Measurements from ENCODE around the gene OTOG.

Gene OTOG

DNA sequence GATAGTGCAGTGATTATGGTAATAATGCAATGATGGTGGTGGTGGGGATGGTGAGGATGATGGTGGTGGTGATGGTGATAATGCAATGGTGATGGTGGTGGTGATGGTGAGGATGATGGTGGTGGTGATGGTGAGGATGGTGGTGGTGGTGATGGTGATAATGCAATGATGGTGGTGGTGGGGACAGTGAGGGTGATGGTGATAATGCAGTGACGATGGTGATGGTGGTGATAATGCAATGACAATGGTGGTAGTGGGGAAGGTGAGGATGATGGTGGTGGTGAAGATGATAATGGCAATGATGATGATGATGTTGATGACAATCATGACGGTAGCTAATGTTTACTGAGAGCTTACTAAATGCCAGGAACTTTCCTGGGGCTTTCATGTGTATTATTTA is 92.7 kb downstream of the OTOG start:
- no peak overlapping the region for H3K27ac ChIP-seq
- DNase-seq (ENCODE audit: low read depth, low spot score), result no peak

DNA sequence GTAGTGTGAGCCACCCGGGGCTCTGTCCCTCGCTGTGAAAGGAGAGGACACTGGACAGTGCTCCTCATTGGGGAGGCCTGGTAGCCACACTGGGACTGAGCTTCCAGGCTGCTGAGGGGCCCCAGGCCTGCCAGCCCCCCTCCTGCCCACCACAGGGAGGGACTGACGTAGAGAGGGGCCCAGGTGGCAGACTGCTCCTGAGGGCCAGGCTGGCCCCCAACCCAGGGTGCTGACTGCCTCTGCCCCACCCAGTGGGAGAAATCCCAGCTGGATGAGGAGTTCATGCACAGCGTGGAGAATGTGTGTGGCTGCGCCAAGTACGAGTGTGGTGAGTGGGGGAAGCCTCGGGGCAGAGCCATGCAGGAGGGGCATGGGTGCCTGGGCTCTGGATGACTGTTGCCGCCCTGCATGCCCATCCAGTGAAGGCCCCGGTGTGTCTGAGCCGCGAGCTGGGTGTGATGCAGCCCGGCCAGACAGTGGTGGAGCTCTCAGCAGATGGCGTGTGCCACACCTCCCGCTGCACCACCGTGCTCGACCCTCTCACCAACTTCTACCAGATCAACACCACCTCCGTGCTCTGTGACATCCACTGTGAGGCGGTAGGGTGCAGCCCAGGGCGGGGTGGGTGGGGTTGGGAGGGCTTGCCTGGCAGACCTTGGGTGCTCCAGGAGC is 93.6 kb downstream of the OTOG start:
- no peak for DNase-seq (ENCODE audit: low read depth, low spot score)
- H3K27ac ChIP-seq, result no peak overlapping the region

DNA sequence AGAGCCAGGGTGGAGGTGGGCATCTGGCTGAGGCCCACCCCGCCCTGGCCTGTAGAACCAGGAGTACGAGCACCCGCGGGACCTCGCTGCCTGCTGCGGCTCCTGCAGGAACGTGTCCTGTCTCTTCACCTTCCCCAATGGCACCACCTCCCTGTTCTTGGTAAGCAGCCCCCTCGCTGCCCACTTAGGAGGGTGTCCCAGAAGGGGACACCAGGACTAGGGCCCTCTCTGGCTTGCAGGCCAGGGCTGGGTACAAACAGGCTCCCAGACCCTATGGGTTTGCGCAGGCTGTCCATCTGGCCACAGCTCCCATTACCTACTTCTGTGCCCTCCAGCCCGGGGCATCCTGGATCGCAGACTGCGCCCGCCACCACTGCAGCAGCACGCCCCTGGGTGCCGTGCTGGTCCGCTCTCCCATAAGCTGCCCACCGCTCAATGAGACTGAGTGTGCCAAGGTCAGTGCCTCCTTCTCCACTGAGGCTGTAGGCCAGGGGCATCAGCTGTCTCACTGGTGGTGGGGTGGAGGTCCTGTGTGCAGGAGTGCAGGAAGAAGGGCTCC is 94.8 kb downstream of the OTOG start:
- H3K27ac ChIP-seq, result no peak overlapping the region
- DNase-seq (ENCODE audit: low read depth, low spot score), result no peak

DNA sequence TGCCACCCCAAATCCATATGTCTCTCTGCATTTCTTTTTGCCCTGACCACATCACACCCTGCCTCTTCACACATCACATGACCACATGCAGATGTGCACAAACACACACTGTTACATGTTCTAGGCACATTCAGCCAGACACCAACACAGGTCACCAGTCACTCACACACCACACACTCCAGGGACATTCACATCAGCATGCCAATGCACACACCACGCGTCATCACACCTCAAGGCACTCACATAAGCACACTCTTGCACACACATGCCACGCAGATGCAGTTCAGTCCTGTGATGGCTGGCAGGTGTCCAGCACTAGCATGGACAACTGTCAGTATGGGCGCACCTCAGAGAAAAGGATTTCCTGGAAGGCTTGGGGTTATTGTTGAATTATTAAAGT is 95.3 kb downstream of the OTOG start:
- DNase-seq (ENCODE audit: low read depth, low spot score), result no peak
- H3K27ac ChIP-seq, result no peak overlapping the region

DNA sequence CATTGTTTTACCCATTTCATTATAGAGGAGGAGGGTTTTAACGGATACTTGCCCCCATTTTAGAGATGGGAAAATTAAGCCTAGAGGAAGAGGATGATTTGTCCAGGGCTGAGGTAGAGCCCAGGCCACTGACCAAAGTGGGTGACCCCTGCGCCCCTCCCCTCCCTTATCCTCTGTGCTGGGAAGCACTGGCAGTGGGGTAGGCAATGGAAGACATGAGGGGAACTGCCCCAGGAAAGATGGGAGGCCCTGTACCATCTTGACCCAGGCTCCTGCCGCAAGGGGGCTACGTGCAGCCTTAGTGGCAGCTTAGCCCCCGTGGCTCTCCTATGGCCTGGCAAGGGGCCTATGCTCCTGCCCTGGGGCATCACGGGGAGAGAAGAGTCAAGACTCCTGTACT is 95.9 kb downstream of the OTOG start:
- no peak for DNase-seq (ENCODE audit: low read depth, low spot score)
- H3K27ac ChIP-seq, result no peak overlapping the region

DNA sequence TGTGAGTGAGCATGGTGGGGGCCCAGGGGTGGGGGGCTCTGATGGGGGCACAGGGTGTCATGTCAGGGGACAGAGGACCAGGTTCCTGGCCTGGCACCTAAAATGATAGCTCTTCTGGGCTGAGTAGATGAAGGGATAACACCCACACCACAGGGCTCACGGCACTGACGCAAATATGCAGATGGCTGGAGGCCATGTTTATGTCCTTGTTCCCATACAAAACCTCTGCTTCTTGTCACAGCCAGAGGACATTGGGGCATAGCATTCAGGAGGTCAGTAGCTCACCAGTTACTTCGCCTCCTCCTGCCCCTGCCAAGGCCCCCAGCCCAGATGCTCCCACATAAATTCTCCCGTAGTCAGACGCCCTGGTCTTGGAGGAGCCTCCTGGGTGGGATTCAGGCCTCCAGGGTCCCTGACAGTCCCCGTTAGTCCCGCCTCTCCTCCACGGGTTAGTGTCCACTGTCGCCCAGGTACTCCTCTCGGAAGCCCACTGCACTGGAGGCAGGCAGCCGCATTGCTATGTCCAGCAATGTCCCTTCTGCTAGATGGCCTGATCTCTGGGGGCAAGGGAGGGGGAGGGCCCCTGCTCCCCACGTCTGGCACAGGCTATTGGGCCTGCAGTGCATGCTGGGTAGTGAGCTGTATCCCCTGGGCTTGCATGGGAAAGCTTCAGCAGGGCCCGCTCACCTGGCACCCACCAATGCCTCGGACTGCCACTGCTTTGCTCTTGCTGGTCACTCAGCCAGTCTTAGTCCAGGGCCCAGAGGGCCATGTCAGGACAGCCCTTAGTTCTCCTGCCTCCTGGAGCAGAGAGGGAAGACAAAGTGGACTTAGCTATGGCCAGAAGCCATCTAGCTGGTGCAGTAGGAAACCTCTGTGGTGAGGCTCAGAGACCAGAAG is 96.7 kb downstream of the OTOG start:
- DNase-seq (ENCODE audit: low read depth, low spot score), result no peak
- no peak overlapping the region for H3K27ac ChIP-seq

DNA sequence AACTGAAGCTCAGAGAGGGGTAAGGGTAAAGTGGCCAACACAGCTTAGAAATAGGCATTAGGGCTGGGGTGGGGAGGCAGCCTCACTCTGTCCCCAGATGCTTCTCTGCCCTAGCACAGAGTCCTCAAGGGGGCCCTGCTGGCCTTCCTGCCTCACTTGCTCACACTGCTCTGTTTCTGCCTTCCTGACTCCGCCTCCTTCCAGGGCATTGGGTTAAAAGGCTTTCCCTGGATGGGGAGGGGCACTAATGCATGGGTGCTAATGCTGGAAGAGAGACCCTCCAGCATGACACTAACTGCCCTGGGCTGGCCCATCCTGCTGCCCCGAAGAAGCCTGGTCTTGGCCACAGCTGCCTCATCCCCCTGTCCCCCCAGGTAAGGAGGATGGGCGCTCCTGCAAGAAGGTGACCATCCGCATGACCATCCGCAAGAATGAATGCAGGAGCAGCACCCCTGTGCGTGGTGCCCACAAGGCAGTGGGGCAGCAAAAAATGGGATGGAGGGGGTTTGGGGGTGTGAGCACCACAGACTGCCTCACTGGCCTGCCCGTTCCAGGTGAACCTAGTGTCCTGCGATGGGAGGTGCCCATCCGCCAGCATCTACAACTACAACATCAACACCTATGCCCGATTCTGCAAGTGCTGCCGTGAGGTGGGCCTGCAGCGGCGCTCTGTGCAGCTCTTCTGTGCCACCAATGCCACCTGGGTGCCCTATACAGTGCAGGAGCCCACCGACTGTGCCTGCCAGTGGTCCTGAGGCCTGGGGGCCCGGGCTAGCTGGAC is 98.3 kb downstream of the OTOG start:
- no peak for DNase-seq (ENCODE audit: low read depth, low spot score)
- no peak overlapping the region for H3K27ac ChIP-seq

DNA sequence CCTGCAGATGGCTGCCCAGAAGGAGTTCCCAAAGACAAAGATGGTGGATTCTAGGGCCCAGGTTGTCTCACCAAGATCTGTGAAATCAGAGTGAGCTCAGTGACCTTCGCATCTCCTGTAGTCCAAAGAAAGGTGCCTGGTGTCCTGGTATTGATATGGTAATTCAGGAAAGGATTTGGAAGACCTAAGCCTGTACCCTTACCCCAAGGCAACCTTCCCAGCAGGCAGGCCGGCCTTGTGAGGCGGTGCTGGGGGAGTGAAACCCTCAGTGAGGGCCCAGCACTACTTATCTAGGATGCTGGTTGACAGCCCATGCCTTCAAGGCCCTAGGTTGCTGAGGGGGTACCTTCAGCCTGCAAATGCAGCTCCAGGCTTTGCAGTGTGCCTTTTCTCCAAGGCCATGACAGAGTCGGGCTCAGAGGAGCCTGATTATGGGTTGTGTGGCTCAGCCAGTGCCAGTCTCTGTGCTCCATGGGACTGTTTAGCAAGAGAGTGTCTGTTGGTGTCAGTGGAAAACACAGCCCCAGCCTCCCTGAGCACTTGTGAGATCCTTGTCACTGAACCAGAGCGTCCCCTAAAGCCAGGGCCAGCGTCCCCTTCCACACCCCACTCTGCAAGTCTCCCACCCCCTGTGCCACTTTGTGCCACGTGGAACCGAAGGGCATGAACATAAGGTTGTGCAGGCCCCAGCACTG is 99.5 kb downstream of the OTOG start:
- H3K27ac ChIP-seq, result no peak overlapping the region
- no peak for DNase-seq (ENCODE audit: low read depth, low spot score)

DNA sequence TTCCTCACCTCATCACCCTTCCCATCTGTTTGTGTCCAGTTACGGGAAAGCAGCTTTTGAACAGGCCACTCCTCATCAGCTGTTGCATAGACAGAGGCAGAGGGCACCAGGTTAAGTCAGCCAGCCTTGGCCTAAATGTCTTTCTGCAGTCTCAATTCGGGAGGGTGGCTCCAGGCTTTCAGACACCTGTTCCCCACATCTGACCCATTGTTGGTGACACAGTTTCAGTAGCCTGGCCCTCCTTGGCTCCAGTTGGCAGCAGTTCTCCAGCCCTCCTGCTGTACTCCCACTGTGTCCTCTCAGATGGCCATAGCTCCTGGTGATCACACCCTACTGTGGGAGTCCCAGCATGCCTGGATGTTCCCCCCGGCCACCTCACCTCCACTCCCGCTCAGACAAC is 101.5 kb downstream of the OTOG start:
- H3K27ac ChIP-seq, result no peak overlapping the region
- no peak for DNase-seq (ENCODE audit: low read depth, low spot score)

DNA sequence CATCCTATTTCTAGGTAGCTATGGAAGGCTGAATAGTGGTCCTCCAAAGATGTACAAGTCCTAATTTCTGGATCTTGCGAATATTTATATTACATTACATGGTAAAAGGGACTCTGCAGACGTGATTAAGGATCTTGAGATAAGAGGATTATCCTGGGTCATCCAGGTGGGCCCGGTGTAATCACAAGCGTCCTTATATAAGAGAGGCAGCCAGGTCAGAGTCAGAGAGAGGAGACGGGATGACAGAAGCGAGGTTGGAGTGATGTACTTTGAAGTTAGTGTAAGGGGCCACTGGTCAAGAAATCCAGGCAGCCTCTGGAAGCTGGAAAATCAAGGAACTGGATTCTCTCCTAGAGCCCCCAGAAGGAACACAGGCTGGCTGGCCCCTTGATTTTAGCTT is 102.2 kb downstream of the OTOG start:
- no peak overlapping the region for H3K27ac ChIP-seq
- no peak for DNase-seq (ENCODE audit: low read depth, low spot score)

DNA sequence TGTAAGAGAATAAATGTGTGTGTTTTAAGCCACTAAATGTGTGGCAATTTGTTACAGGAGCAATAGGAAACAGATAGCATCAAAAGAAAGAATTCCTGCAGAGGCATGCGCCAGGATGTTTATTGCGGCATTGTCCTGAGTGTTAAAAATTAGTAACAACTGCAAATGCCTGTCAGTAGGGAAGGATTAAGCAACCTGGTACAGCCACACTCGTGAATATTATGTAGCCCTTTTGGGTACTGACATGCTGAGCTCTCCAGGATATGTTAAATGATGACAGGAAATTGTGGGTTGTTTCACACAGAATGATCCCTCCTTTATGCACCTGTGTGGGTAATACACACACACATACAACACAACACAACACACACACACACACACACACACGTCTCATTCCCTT is 102.6 kb downstream of the OTOG start:
- no peak overlapping the region for H3K27ac ChIP-seq
- DNase-seq (ENCODE audit: low read depth, low spot score), result no peak

DNA sequence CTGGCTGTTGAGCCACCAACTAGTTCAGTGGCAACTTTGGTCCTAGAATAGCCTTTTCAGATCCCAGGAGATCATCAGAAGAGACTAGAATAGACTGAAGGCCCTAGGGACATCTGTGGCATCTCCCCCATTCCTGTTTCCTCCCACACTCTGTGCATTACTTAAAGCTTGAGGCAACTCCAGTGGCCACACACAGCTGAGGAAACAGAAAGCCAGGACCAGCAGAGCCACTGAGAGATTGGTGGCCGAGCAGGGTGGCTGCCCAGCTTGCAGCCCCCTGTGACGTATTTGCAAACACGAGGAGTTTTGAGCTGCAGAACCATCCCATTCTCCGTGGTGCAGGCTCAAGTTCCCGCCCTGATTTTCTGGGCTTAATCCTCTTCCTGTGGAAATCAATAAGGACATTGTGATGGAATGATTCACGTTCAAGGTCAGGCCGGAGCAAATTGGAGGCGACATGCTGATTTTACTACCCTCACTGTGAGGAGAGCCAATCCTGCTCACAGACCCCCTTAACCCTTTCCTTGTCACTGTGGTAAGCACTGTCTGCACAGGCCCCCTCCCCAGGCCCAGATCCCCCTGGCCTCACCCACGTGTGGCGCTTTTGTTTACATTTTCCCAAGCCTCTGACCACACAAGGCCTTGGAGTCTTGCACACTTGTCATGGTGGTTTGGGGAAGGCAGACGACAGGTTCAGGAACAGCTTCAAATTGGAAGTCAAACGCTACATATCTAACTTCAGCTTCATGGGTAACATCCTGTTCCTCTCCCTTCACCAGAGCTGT is 103.3 kb downstream of the OTOG start:
- no peak for DNase-seq (ENCODE audit: low read depth, low spot score)
- no peak overlapping the region for H3K27ac ChIP-seq

DNA sequence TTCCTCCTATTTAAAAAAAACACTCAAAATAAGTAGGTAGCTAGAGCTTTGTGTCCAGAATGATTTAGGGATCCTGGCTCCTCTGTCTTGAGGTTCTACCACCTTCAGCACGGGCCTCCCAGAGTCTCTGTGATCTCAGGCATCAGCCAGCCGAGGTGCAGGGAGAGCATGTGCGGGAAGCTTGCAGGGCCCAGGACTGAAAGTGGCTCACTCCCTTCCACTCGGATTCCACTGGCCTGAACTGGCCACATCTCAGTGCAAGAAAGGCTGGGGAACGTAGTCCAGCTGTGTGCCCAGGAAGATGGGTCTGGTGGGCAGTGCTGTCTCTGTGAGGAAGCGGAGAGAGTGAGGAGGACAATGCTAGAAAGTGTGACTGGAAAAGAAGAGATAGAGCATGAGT is 104.0 kb downstream of the OTOG start:
- no peak overlapping the region for H3K27ac ChIP-seq

DNA sequence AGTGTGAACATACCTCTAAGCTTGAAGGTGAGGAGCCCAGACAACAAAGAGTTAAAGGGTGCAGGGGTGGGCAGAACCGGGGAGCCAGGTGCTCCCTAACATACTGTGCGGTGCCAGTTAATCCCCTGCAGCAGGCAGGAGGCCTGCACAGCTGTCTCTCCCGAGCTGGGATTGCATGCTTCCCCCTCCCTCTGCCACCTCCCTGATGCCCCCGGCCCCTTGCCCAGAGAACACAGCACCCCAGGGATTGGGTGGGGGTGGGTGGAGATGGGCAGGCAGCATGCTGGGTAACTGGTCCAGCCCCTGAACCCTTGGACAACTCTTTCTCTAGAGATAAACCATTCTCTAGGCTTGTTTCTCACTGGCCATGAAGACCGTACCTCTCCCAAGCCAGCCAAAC is 104.6 kb downstream of the OTOG start:
- DNase-seq (ENCODE audit: low read depth, low spot score), result no peak
- H3K27ac ChIP-seq, result no peak overlapping the region

More for the DNA sequence above, 104.0 kb downstream of the OTOG start:
- no peak for DNase-seq (ENCODE audit: low read depth, low spot score)

DNA sequence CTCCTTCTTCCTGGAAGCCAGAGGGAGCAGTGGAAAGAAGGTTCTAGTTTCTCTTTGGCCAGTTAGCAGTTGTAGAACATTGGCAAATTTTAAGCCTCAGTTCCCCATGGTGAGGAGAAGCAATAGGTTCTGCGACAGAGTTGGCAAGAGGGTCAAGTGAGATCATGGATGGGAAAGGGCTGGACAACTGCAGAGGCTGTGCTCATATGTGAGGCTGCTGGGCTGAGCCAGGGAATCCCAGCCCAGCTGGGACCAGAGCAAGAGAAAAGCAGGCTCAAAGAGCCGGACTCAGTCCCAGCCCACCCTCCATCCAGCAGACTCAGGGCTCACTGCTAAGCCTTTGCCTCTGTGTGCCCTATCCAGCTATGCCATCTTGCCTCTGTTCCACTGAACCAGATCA is 105.5 kb downstream of the OTOG start:
- H3K27ac ChIP-seq, result no peak overlapping the region
- DNase-seq (ENCODE audit: low read depth, low spot score), result no peak

DNA sequence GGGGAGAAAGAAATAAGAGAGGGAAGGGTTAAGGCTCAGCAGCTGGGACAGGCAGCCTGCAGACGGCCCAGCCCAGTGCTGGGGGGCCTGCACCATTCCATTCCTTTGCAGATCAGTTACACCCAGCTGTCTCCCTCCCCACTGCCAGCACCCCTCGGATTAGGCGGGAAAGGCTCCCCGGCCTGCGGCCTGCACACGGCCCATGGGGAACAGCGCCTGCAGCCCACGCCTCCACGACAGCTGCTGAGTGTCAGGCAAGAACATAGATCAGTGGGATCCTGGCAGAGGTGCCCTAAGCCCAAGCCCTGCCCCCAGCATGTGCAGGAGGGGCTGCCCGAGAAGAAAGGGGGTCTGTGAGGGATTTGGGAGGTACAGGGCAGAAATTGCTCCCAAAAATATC is 106.6 kb downstream of the OTOG start:
- H3K27ac ChIP-seq, result no peak overlapping the region
- no peak for DNase-seq (ENCODE audit: low read depth, low spot score)

DNA sequence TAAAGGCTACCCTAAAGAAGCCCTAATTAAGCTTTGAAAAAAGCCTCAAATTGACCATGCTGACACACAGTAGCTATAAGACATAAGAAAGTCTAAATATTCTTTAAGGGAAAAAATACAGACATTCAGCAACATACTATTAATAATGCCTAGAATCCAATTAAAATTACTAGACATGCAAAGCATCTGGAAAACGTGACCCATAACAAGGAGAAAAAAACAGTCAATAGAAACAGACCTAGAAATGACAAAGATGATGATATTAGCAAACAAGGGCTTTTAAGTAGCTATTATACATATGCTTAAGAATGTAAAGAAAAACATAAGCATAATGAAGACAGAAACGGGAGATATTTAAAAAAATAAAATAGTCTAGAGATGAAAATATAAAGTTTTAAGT is 108.6 kb downstream of the OTOG start:
- no peak overlapping the region for H3K27ac ChIP-seq
- DNase-seq (ENCODE audit: low read depth, low spot score), result no peak

DNA sequence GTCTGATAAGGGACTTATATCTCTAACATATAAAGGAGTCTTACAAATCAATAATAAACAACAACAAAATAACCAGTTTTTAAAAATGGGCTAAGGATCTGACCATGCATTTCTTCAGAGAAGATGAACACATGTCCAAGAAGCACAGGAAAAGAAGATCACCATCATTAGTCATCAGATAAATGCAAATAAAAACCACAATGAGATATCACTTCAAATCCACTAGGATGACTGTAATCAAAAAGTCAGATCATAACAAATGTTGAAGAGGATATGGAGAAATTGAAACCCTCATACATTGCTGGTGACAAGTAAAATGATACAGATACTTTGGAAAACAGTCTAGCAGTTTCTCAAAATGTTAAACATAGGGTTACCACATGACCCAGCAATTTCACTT is 111.2 kb downstream of the OTOG start:
- no peak for DNase-seq (ENCODE audit: low read depth, low spot score)
- H3K27ac ChIP-seq, result no peak overlapping the region

DNA sequence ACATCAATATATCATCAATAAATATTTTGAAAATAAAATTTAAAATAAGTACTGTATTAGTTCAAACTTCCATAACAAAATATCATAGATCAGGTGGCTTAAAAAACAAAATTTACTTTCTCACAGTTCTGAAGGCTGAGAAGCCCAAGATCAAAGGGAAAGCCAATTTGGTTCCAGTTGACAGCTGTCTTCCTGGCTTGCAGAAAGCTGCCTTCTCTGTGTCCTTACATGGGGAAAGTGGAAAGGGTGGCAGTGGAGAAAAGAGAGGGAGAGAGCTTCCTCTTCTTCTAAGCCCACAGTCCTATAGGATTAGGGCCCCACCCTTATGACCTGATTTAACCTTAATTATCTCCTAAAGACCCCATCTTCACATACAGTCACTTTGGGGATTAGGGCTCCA is 121.1 kb downstream of the OTOG start:
- H3K27ac ChIP-seq, result no peak overlapping the region

More for the DNA sequence above, 121.1 kb downstream of the OTOG start:
- no peak for DNase-seq (ENCODE audit: low read depth, low spot score)

Measured in epithelial cell of prostate (primary cell).